Mesodermal cell (in vitro differentiated cells): Measurements from ENCODE around the gene GEMIN2.
"Not testable (repeated sequence)": the region's sequence is repeated elsewhere in the genome, so short reads cannot be mapped to it uniquely, and the experiment has no call there.

Experiments
- H3K27ac ChIP-seq: 2 replicates; pipeline ENCODE4 v1.7.0; 2013; ENCODE audit warnings: mild to moderate bottlenecking, low read depth, low read length, moderate library complexity; ENCODE audit not compliant: severe bottlenecking
- H3K36me3 ChIP-seq: 2 replicates; pipeline ENCODE4 v1.7.1; 2013; ENCODE audit warnings: mild to moderate bottlenecking, low read length, moderate library complexity; ENCODE audit not compliant: control insufficient read depth, insufficient read depth
- H3K4me1 ChIP-seq: one replicate; pipeline ENCODE4 v1.7.1; 2013; ENCODE audit warnings: mild to moderate bottlenecking, low read length; ENCODE audit not compliant: insufficient read depth, control insufficient read depth, poor library complexity, severe bottlenecking
- H3K4me3 ChIP-seq: 2 replicates; pipeline ENCODE4 v1.7.0; 2013; ENCODE audit warnings: low read length, control low read depth, mild to moderate bottlenecking; ENCODE audit not compliant: insufficient read depth, poor library complexity, severe bottlenecking; ENCODE audit errors: extremely low read depth
- H3K9me3 ChIP-seq: 2 replicates; pipeline ENCODE4 v1.7.1; 2013; ENCODE audit warnings: mild to moderate bottlenecking, low read length, moderate library complexity; ENCODE audit not compliant: control insufficient read depth
- WGBS, 2 experiments: methylation state at CpG; one replicate each; pipeline ENCODE4 v1.1.5; 2013; ENCODE audit warnings: missing lambda C conversion rate in 2 of 2; ENCODE audit not compliant: insufficient coverage in 2 of 2; 5-methylcytosine and 5-hydroxymethylcytosine counted together

Gene GEMIN2

DNA sequence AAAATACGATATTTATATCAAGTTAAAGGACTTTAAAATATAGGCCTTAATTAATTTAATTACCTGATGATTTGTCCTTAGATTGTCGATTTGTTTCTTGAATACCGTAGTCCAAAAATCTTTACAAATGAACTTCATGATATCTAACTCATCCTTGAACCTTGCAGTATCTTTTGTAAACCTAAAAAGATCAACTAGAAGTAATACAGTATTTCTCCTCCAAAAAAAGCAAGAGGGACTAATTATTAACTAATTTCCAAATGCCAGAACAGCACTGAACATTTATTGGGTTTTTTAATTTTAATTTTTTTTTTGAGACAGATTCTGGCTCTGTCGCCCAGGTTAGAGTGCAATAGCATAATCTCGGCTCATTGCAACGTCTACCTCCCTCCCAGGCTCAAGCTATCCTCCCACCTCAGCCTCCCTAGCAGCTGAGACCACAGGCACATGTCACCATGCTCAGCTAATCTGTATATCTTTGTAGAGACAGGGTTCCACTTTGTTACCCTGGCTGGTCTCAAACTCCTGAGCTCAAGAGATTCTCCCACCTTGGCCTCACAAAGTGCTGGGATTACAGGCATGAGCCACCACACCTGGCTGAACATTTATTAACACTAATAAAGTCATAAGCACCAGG, 44.2 kb downstream of the GEMIN2 start:
- 89 to 100% methylated on average over 3 of the region's 6 CpGs for WGBS, 2 experiments
- Histone ChIP-seq H3K4me3 (no peak overlapping the region), H3K9me3 (no peaks in the 10 kb centered on the region), H3K36me3 (peaks cover 66% of the 10 kb centered on the region), H3K27ac (no peak overlapping the region), H3K4me1 (no peaks in the 10 kb centered on the region)

DNA sequence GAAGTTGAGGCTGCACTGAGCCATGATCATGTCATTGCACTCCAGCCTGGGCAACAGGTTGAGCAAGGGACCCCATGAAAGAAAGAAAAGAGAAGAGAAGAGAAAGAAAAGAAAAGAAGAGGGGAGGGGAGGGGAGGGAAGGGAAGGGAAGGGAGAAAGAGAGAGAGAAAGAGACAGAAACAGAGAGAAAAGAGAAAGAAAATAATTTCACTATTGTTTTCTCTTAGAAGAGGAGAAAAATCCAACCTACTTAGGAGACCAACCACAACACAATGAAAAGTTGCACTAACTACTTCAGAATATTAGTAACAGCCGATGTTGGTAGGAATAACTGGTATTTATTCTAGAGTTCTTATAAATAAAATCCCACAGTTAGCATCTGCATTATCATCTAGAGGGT, 46.4 kb downstream of the GEMIN2 start:
- no peak overlapping the region for H3K4me3 ChIP-seq
- peaks cover 68% of the 10 kb centered on the region for H3K36me3 ChIP-seq
- WGBS, 2 experiments: no CpG with 5 or more reads among the region's 1 CpG
- no peaks in the 10 kb centered on the region for H3K9me3 ChIP-seq
- H3K27ac ChIP-seq: no peak overlapping the region
- no peaks in the 10 kb centered on the region for H3K4me1 ChIP-seq

DNA sequence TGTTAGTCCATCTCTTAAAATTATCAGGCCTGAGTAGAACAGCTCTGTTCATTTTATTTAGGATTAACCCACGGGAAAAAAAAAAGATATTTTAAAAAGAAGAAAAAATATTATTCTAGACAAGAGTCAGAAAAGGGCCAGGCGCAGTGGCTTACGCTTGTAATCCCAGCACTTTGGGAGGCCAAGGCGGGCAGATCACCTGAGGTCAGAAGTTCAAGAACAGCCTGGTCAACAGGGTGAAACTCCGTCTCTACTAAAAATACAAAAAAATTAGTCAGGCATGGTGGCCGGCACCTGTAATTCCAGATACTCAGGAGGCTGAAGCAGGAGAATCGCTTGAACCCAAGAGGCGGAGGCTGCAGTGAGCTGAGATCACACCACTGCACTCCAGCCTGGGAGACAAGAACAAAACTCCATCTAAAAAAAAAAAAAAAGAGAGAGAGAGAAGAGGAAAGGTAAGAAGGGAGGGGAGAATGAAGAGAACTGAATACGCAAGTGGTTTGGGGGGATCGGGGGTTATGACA, 53.7 kb downstream of the GEMIN2 start:
- H3K9me3 ChIP-seq, H3K4me3 ChIP-seq, H3K27ac ChIP-seq, H3K4me1 ChIP-seq: not testable (repeated sequence)
- WGBS, 2 experiments: 95 to 96% methylated on average over 4 to 8 of the region's 10 CpGs
- peaks cover 36% of the 10 kb centered on the region for H3K36me3 ChIP-seq

DNA sequence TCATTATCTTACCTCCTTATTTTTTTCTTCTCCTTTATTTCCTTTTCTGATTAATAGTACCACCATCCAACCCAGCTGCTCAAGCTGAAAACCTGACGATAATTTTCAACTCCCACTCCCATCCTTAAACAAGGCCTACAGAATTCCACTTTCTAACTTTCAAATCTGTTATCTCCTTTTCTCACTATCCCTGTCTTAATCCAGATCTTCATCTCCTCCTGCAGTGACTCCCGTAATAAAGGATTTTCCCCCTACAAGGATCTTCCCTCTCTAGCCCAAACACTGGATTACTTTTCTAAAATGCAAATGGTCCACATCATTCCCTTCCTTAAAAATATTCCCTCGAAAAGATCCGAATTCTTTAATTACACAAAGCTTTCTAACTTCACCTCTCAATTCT, 54.5 kb downstream of the GEMIN2 start:
- Histone ChIP-seq H3K4me1 (peaks cover 7% of the 10 kb centered on the region), H3K36me3 (peaks cover 31% of the 10 kb centered on the region), H3K27ac (no peak overlapping the region), H3K4me3 (peak overlapping the region; percentile 89), H3K9me3 (no peaks in the 10 kb centered on the region)
- WGBS, 2 experiments: 85 to 99% methylated on average over 3 to 4 of the region's 4 CpGs

DNA sequence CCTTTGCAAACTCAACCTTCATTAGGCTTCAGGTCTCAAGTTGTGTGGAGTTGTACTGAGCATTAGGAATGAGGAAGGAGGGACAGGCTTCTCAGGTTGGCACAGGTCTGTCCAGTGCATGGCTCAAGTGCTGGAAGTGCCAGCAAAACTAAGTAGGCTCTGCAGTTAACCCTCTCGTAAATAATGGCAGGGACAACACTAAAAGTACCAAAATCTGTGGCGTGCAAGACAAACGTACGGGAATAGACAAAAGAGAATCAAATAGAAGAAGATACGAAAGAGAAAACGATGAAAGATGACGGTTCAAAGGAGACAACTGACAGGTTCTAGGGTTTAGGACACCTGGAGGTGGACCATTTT, 55.4 kb downstream of the GEMIN2 start:
- Histone ChIP-seq H3K36me3 (peaks cover 22% of the 10 kb centered on the region), H3K27ac (peak overlapping the region; percentile 92), H3K4me1 (peaks cover 7% of the 10 kb centered on the region), H3K9me3 (no peaks in the 10 kb centered on the region), H3K4me3 (peak overlapping the region; percentile 89)
- WGBS, 2 experiments: 1 to 2% methylated on average over 7 of the region's 7 CpGs

DNA sequence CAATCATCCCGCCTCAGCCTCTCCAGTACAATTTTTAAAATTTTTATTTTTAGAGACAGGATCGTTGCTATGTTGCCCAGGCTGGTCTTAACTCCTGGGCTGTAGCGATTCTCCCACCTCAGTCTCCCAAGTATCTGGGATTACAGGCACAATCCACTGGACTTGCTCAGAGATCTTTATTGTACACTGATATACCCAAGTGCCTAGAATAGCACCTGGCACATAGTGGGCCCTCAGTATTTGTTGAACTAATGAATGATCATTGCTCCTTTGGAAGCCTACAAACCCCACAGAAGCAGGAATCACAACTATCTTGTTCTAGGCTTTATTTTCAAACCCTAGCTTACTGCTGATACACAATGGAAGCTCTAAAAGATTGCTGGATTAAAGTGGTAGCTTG, 59.1 kb downstream of the GEMIN2 start:
- WGBS, 2 experiments: 97 to 100% methylated on average over 2 to 3 of the region's 3 CpGs
- H3K9me3 ChIP-seq: no peaks in the 10 kb centered on the region
- no peak overlapping the region for H3K4me3 ChIP-seq
- no peak overlapping the region for H3K27ac ChIP-seq
- peaks cover 21% of the 10 kb centered on the region for H3K36me3 ChIP-seq
- H3K4me1 ChIP-seq: peaks cover 3% of the 10 kb centered on the region

DNA sequence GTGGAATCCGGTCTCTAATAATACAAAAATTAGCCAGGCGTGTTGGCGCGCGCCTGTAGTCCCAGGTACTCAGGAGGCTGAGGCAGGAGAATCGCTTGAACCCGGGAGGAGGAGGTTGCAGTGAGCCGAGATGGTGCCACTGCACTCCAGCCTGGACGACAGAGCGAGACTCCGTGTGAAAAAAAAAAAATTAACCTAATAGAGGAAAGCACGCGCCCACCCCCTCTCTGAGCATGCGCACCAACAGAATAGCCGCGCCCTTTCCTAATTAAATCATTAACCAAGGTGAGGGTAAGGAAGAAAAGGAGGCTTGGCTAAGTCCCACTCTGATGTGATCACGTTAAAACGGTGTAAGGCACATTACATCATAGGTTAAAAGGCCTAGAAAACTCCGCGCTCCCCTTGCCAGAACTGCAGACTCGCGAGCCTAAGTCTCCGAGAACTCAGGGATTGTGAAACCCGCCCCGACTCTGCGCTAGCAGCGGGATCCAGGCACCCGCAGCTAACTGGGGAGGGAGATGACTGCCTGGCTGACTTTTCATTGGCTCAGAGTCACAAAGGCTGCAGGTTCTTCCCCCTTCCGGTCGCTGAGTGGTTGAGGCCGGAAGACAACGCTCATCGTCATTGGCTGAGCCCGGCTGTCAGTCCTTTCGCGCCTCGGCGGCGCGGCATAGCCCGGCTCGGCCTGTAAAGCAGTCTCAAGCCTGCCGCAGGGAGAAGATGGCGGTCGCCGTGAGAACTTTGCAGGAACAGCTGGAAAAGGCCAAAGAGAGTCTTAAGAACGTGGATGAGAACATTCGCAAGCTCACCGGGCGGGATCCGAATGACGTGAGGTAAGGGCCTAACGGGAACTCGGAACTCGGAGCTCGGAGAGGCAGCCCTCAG, 60.7 kb downstream of the GEMIN2 start, which contains the start of gene PNN:
Gene PNN, plus strand, starts transcription at position 695 of the 885 bp plus-strand sequence. Its CDS starts 26 bp downstream, at position 721.
- H3K27ac ChIP-seq: peak within 1 kb of the TSS; percentile 94
- WGBS, 2 experiments: 9 to 11% methylated on average over 46 to 48 of the region's 56 CpGs
- H3K4me1 ChIP-seq: no peaks in the 10 kb centered on the region
- H3K36me3 ChIP-seq: peaks cover 35% of the 10 kb centered on the region
- peak within 1 kb of the TSS; percentile 89 for H3K4me3 ChIP-seq
- H3K9me3 ChIP-seq: no peaks in the 10 kb centered on the region

DNA sequence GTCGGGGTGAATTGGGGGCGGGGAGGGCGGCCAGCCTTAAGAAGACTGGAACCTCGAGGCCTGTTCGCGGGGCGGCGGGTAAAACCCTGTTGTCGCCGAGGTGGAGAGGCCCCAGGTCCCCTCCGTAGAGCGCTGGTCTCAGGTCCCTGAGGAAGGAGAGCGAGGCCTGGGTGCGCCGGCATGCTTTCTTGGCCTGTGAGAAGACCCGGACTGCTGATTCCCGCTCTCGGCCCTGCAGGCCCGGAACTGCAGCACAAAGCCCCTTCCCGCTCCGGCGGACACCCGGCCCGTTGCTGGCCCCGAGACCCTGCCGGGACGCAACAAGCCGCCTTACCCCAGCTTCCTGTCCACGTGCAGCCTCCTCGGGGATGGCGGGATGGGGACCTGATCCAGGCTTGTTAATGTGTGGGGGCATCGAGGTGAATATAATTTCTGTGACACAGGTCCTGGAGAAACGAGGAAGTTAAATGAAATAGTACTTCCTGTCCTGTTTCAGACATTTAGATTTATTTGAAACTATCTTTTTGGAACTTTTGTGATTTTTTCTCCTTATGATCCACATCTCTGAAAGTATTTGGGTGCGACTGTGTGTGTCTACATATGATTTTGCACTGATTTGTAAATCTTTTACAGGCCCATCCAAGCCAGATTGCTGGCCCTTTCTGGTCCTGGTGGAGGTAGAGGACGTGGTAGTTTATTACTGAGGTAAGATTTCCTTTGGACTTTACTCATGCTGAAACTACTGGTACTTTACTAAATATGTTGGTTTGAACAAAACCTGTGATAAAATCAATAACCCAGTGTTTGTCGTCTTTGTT, 61.5 kb downstream of the GEMIN2 start:
- Histone ChIP-seq H3K4me3 (peak overlapping the region; percentile 89), H3K36me3 (peaks cover 41% of the 10 kb centered on the region), H3K4me1 (no peaks in the 10 kb centered on the region), H3K9me3 (no peaks in the 10 kb centered on the region), H3K27ac (peak overlapping the region; percentile 94)
- WGBS, 2 experiments: 0 to 2% methylated on average over 26 to 29 of the region's 36 CpGs

DNA sequence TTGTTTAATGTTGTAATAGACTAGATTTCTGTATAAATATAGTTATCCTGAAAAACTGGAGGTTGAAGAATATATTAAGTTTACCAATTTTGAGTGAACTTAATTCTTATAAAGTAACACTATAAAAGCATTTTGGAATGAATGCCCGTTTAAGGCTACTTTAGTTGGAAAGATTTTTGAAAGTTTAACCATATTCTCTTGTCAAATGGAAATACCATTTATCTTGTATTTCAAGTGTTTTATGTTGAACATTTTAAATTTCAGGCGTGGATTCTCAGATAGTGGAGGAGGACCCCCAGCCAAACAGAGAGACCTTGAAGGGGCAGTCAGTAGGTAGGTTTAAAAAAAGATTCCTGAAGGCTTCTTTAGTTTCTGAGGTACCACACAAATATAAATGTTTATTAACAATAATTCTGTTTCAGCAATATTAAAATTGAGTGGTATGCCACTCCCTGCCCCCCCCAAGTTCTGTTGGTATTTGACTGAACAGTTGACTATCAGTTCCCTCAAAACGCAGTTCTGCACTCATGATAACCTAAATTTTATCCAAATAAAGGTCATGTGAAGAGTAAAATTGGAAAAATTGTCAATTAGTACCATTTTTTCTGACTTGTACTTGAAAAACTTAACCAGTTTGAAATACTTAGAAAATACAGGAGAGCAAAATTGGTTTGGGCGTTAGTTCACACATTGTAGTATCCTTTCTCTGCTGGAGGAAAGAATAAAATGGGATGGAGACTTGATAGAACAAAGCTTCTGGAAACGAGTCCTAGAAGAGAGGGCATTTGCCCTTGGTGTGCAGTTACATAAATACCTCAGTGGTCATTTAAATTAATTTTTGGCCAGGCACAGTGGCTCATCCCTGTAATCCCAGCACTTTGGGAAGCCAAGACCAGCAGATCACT, 62.4 kb downstream of the GEMIN2 start:
- no peaks in the 10 kb centered on the region for H3K9me3 ChIP-seq
- no peaks in the 10 kb centered on the region for H3K4me1 ChIP-seq
- peak overlapping the region; percentile 89 for H3K4me3 ChIP-seq
- no peak overlapping the region for H3K27ac ChIP-seq
- peaks cover 50% of the 10 kb centered on the region for H3K36me3 ChIP-seq
- 67 to 100% methylated on average over 1 of the region's 5 CpGs for WGBS, 2 experiments

DNA sequence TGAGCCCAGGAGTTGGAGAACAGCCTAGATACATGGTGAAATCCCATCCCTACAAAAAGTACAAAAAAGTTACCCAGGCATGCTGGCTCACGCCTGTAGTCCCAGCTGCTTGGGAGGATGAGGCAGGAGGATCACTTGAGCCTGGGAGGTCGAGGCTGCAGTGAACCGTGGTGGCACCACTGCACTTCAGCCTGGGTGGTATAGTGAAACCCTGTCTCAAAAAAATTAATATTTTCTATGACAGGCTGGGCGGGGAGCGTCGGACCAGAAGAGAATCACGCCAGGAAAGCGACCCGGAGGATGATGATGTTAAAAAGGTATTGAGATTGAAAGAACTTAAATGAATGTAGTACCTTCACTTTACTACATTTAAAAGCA, 63.0 kb downstream of the GEMIN2 start:
- H3K4me3 ChIP-seq: no peak overlapping the region

More for the DNA sequence above, 63.0 kb downstream of the GEMIN2 start:
- Histone ChIP-seq H3K36me3 (peaks cover 54% of the 10 kb centered on the region), H3K9me3 (no peaks in the 10 kb centered on the region), H3K27ac (no peak overlapping the region), H3K4me1 (no peaks in the 10 kb centered on the region)
- 87 to 92% methylated on average over 2 to 3 of the region's 9 CpGs for WGBS, 2 experiments
